Muscle of arm (tissue), 12 donors: ENCODE measurements around the gene STK38L. TPM values are rescaled to one million over a fixed set of nuclear protein-coding genes. Genes with fewer than 3 reads are reported as not detected.

Source experiments
- DNase-seq: peaks from one replicate; pipeline ENCODE4 v3.0.0-alpha.2; 2013
- polyA plus RNA-seq, 12 donors: library from polyadenylated mRNA; unstranded; fragments of 120-200 nt; gene quantifications; one replicate each; pipeline ENCODE4 v1.2.1, GENCODE V29; 2013; ENCODE audit not compliant: insufficient read length in 12 of 12

The STK38L gene
- polyA plus RNA-seq, 12 donors: 12.0 to 41.1 (median 28.1) TPM; not detected in 1

DNA sequence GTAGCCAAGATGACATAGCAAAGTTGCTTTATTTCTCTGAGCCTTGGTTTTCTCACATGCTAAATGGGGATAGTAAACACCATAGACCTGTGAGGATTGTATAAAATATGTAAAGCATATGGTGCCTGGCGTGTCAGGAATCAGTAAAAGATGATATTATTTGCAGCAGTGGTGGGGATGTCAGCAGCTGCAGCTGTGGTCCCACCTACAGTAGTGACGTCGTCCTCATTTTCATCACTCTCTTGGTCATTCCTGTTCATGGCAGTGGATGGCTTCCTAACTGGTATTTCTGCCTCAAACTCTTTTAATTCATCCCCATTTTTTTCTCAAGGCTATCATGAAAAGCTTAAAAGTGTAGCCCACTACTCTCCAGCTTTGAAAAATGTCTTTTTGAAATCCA, 100.7 kb downstream of the STK38L start:
- no peak for DNase-seq

DNA sequence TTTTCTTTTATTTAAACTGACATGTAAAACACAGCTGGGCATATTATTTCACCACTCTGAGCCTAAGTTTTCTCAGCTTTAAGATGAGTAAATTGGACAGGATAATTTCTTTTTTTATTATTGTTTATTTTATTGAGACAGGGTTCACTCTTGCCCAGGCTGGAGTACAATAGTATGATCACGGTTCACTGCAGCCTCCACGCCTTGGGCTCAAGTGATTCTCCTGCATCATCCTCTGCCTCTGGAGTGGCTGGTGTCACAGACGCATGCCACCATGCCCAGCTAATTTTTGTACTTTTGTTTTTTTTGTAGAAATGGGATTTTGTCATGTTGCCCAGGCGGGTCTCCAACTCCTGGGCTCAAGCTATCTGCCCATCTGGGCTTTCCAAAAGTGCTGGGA, 101.3 kb downstream of the STK38L start:
- DNase-seq: no peak

- DNase-seq: no peak
These were observed 103.7 kb downstream of the STK38L start for GRCh38 chr12:27347779-27348178.

GRCh38 chr12:27351476-27351875, 107.4 kb downstream of the STK38L start:
- no peak for DNase-seq

DNA sequence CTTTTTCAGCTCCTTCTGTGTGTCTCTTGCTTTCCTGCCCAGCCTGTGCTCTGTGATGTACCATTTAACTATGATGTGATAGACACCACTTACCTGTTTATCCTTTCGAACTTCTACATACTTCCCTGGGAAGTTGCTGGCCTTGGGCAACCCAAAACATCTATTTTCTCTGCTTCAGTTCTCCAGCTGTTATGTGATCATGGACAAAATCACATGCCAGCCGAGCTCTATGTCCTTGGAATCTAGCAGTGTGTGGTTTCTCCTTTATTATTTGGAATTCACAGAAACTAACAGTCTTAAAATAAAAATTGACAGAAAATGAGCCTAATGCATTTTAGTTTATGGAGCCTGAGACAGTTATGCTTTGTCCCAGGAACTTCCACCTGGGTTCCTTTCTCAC, 111.4 kb downstream of the STK38L start:
- DNase-seq: no peak

- no peak for DNase-seq
These were observed 111.9 kb downstream of the STK38L start for GRCh38 chr12:27355979-27356378.

DNA sequence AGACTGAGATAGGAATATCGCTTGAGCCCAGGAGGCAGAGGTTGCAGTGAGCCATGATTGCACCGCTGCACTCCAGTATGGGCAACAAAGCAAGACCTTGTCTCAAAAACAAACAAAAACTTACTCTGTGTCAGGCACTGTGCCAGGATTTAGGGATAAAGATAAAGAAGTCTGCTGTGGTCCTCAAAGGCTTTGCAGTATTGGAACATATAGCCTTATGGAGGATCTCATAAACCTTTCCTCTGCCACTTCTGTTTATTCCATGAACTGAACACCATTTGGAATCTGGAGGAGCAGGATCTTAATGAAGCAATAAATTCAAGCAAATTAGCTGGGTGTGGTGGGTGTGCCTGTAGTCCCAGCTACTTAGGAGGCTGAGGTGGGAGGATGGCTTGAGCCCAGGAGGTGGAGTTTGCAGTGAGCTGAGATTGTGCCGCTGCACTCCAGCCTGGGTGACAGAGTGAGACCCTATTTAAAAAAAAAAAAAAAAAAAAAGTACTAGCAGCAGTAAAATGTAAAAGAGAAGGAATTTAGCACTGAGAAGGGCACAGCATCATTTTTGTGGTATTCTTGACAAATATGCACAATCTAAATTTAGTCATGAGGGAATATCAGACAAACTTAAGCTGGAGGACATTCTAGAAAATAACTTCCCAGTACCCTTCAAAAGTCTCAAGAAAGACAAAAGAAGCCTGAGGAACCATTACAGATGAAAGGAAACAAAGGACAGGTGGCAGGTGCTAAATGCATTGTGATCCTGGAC, 115.7 kb downstream of the STK38L start:
- DNase-seq: no peak

GRCh38 chr12:27361372-27361771, 117.3 kb downstream of the STK38L start:
- no peak for DNase-seq

- DNase-seq: no peak
These were observed 122.5 kb downstream of the STK38L start for GRCh38 chr12:27366621-27367020.

- no peak for DNase-seq
These were observed 123.0 kb downstream of the STK38L start for GRCh38 chr12:27367078-27367477.

Other genes starting within 250 kb of the STK38L start
- 10 to 100 TPM in 11 of 12 donors, not detected in 1; 23.8 to 44.8 (median 32.7) TPM for gene TM7SF3, start 229.9 kb upstream of the STK38L start, polyA plus RNA-seq
- gene MED21, start 221.7 kb upstream of the STK38L start, polyA plus RNA-seq: 10 to 100 TPM in 11 of 12 donors, not detected in 1; 22.8 to 67.2 (median 52.8) TPM
- gene C12orf71, start 161.7 kb upstream of the STK38L start, polyA plus RNA-seq: under 1 TPM in 4 of 12 donors, not detected in 8; 0.16 to 0.43 (median 0.26) TPM
- gene BMAL2, start 88.5 kb downstream of the STK38L start, polyA plus RNA-seq: 1 to 10 TPM in 10 of 12 donors, not detected in 2; 1.4 to 4.7 (median 1.9) TPM
- gene SMCO2, start 202.4 kb downstream of the STK38L start, polyA plus RNA-seq: under 1 TPM in 1 of 12 donors, not detected in 11; 0.84 TPM